Measurements from ENCODE around the gene MMP3.

GRCh38 chr11:102819491-102819890 is 23.9 kb downstream of the MMP3 start:
- TF ChIP-seq CTCF (IDR thresholded peaks at IDR 0.05; ENCODE audit: extremely low read depth in 1 of 2, insufficient read depth in 1 of 2, low read depth in 1 of 2, low read length in 2 of 2): no peak
- TF ChIP-seq MYC (IDR thresholded peaks at IDR 0.05; ENCODE audit: low read depth, low read length): no peak
- TF ChIP-seq EZH2 (IDR thresholded peaks at IDR 0.05; ENCODE audit: borderline replicate concordance, low read depth, low read length, severe bottlenecking): no peak
- no peak for TF ChIP-seq JUN (IDR thresholded peaks at IDR 0.05; ENCODE audit: borderline replicate concordance, insufficient read depth, insufficient read length, low read depth)
- TF ChIP-seq POLR2A (IDR thresholded peaks at IDR 0.05; ENCODE audit: low read depth, low read length): no peak
- no peak for TF ChIP-seq FOS (IDR thresholded peaks at IDR 0.05; ENCODE audit: borderline replicate concordance, insufficient read depth, low read length)
